HG02970 (cell line): Measurements from ENCODE around the gene ERP27.
A peak's percentile ranks its signal among the peaks of the same experiment; 100 is the strongest.

Experiments
- ATAC-seq: cut with Tn5 transposase; IDR thresholded peaks from one replicate; pipeline ENCODE4 v1.9.1; 2021; ENCODE audit warnings: mild to moderate bottlenecking, moderate library complexity, moderate number of reproducible peaks; ENCODE audit not compliant: unreplicated experiment, low FRiP score

ERP27 gene

DNA sequence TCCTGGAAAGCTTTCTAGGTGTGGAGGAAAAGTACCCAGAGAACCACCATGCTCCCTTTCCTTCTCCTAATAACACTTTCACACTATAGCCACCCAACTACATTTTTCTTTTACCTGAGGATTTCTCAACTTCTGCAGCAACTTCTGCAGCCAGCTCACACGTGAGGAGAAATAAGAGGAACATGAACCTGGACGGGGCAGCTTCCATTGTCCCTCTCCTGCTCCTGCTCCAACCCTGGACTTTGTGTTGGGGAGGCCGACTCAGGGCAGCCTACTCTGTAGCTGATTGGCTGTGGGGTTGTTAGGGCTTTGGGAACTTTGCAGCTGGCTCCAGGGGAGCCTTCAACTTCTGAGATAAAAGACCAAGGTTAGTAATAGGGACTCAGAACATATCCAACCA, at the start of gene ERP27:
TSS of gene ERP27 (minus strand) at position 237 of the 400 bp plus-strand sequence. CDS start at position 208, 29 bp downstream.
- no peak for ATAC-seq

DNA sequence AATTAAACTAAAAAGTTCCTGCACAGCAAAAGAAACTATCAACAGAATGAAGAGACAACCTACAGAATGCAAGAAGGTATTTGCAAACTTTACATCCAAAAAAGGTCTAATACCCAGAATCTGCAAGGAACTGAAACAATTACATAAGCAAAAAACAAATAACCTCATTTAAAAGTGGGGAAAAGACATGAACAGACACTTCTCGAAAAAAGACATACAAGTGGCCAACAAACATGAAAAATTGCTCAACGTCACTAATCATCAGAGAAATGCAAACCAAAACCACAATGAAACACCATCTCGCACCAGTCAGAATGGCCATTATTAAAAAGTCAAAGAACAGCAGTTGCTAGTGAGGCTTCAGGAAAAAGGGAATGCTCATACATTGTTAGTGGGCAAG, 49.7 kb upstream of the ERP27 start:
- no peak for ATAC-seq

DNA sequence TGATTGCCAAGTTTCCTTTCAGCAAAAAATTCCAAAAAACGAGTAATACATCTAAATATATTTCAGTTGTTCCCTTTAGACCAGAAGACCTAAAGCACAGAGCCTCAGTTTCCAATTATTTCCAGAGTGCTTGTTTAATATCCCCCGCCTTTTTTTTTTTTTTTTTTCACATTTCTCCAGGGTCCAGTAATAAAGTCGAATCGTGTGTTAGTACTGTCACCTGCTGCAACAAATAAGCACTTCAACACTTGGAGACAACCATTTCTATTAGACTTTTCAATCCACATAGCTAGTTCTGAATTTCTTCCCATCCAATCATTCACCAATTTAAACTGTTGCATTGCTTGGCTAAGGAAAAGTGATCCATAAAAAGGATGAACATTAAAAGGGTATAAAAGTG, 48.1 kb upstream of the ERP27 start:
- ATAC-seq = no peak

DNA sequence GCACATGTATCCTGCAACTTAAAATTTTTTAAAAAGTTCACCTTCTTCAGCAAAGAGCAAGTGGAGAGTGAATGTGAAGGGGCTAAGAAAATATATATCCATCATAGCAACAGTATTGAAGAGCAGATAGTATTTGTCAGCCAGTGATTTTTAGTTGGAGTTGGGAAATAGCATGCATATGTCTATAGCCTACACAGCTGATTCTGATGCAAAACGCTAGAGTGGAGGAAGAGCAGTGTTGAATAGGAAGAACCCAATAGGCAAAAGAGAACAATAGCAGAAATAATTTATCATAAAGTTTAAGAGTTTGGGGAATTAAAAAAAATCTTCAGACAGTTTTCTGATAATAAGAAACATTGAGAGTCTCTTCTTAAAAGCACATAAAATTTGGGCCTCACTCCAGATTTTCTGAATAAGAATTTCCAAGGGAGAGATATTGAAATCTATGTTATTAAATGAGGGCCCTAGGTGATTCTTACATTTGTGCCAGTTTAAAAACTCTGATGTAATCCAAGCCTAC, 46.5 kb upstream of the ERP27 start:
- no peak for ATAC-seq

DNA sequence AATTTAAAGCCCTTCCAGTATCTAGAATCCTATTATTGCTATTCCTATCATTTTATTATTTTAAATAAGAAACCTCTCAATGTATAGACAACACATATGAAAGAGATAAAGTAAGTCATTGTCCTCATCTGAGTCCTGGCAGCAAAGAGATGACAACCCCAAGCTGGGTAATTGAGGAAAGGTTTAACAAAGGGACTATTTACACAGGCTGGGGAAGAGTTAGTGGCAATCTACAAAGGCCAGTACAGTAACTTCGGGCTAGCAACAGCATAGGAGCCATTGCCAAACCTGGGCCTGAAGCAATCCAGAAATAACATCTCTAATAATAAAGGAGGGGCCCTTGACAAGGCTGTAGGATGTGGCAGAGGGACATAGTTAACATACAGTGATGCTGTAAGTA, 45.7 kb upstream of the ERP27 start:
- no peak for ATAC-seq

DNA sequence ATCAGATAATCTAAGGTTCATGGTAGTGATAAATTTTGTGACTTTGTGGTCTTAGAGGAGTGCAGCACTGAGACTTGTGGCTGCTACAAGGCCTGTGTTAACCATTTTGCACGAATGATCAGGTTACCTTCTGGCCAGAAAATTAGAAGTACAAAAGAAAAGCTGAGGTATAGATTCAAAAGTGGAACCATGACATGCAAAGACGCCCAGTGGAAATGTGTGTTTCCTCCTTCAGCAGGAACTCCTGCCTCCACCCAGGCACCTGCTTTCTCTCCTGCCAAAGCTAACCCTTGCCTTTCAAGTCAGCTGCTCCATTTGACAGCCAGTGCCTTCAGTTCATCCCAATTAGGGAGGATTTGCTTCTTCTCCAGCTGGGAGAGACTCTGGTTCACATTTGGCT, 44.7 kb upstream of the ERP27 start:
- ATAC-seq = no peak

DNA sequence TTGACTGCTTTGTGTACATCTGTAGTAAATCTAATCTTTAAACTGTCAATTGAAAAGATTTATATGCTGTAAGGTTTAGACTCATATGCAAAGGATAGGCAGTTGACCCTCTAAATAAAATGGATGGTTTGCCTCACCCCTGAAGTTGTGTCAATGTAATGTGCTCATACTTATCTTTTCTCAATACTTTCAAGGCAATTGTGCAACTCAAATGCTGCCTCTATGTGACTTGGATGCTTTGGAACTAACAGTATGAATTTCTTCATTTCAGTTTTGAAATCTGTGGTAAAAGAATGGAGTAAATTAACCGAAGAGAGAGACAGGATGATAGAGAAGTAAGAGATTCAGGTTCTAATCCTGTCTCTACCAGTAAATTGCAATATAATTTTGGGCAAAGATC, 44.2 kb upstream of the ERP27 start:
- ATAC-seq = no peak

DNA sequence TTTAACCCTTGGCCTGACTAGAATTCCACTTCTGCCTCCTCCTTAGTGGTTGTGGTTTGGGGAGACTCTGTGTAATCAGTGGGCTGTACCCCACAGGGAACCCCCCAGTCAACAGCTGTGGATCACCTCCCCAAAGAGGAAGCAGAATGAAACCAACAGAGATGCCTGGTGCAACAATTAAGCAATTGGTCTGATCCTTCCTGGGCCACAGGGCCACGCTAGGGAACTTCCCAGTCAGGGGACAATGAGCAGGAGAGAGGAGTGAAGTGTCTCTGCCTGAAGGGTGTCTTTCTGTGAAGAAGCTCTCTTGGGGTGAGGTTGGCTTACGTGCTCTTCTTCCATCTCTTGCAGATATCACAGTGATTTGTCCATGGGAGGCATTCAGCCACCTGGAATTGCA, 42.7 kb upstream of the ERP27 start:
- ATAC-seq = no peak

DNA sequence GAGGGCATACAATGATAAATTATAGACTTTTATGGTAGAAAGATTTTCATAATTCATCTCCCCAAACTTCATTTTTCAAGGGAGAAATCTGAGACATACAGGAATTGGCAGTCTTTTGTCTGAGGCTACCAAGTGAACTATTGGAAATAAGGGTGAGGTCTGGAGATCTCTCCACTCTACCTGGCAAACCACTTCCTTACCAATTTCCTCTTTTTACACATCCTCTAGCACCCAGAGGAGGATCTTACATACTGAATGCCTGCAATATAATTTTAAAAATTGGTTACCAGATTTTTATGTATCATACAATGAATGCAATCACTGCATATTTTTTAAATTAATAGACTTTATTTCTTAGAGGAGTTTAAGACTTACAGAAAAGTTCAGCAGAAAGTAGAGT, 41.1 kb upstream of the ERP27 start:
- ATAC-seq = no peak

DNA sequence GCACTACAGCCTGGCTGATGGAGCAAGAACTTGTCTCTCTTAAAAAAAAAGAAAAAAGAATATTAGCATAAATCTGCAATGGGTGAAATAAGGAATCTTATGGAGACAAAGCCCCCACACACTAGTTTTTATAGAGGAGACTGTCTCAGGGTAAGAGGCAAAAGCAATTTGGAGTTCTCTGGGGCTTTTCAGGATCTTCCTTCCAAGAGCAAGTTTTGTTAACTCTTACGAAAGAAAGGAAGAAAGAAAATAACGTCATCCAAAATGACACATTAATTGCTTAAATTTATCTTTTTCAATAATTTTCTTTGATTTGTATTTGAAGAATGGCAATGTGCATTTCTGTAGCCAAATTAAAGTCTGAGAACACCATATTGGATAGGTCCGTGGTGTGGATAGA, 38.3 kb upstream of the ERP27 start:
- no peak for ATAC-seq

DNA sequence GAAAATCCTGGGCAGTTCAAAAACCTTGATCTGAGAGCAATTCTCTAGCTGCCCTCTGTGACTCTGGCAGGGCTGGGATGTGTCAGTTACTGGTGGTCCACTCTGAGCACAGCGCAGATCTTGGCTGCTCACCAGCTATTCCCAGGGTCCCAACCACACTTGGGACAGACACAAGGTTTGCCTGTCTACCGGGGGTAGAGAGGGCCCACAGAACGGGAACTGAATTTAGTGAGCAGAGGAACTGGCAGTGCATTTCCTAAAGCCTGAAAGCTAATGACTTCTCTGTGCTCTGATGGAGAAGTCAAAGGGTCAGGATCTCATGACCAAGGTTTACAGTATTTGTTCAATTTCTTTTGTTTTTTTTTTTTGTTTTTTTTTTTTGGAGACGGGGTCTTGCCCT, 37.1 kb upstream of the ERP27 start:
- no peak for ATAC-seq

DNA sequence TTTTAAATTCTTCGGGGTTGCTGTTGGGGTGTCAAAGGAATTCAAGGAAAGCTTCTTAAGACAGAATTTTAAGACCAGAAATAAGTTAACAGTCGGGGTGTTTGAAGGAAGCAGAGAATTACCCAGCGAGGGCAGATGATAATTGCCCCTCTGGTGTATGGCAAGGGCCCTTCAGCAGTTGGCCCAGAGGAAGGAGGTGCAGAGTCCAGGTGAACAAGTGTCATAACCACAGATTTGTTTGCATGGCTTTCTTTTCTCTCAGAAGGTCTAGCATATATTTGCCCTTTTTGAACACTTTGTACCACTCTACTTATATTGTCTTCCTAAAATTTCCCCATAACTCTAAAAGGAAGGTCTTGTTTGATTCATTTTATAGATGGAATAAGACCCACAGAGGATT, 36.3 kb upstream of the ERP27 start:
- no peak for ATAC-seq

DNA sequence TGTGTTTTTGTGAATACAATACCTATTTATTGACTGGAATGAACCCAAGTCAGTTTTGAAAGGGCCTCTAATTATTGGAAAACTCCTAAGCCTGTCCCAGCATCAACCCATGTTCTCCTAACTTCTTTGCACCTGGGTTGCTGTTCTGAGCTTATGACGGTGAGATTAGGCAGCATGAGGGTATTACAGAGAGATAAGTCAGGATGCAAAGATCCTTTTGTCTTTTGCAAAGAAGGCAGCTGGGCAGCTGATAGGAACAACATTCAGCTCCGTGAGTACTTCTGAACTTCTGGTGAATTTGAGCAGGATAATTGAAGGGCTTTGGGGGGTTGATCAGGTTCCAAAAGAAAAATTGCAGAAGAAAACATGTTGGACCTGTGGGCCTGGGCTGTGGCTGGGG, 34.5 kb upstream of the ERP27 start, which contains the start of gene PDE6H:
TSS of gene PDE6H (plus strand) at position 227 of the 400 bp plus-strand sequence. CDS start 4,971 bp downstream, outside the sequence.
- ATAC-seq = no peak

DNA sequence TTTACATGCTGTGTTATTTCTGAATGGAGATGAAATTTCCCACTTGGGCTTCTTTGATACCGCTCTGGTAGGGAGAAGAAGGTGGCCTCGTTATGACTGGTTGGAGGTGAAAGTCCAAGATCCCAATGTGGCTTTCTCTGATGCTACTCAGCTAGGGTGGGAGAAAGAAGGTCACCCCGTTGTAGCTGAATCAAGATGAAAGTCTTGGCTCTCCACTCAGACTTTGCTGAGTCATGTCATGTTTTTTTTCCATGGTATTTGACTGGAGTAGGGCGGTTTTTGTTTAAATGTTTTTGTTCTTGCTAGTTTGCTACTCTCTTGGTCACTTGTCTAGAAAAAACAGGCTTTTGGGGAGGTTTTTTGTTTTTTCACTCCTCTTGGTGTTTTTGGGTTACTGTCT, 32.1 kb upstream of the ERP27 start:
- ATAC-seq = no peak

DNA sequence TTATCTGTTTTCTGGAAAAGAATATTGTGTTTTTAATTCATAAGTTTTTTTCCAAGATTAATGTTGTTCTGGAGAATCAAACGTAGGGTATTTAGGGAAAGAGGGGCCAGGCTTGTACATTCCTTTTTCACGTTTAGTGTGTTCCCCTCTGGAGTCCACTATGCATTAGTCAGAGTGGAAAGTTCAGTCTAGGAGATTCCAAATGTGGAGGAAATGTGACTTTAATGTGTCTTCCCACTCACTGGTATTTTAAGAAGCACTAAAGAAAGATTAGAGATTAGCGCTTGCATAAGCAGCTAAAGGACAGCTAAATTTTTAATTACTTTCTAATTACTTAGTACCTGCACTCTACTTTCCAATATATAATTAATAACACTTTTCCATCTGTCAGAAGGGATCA, 30.1 kb upstream of the ERP27 start:
- no peak for ATAC-seq

DNA sequence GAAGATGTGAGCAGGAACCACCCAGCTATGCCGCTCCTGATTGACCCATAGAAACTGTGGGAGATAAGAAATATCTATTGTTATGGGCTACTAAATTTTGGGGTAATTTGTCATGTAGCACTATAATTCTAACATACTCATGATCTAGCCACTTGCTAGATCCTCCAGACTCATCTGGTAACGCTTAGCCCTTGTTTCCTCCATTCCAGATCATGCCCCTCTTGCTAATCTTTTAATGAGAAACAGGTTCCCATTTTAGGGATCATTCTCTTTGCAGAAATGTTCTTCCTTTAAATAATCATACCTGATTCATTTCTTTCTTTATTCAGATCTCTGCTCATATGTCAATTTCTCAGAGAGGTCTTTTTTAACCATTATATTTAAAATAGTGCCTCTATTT, 26.9 kb upstream of the ERP27 start:
- no peak for ATAC-seq

DNA sequence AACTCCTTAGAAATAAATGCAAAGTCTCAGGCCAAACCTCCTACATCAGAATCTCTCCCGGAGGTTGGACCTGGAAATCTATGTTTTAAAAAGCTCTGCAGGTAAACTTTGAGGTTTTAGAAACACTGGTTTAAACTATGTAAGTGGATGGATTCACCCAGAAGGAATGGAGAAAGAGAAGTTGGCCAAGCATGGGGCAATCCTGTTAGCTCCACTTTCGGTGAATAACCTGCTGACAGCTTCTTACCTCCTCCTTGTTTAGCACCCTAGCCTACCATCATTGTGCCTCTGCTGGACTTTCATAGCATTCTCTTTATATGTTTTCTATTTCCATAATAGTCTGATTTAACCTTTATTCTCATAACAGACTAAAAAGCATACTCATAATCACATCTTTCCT, 26.1 kb upstream of the ERP27 start:
- no peak for ATAC-seq

DNA sequence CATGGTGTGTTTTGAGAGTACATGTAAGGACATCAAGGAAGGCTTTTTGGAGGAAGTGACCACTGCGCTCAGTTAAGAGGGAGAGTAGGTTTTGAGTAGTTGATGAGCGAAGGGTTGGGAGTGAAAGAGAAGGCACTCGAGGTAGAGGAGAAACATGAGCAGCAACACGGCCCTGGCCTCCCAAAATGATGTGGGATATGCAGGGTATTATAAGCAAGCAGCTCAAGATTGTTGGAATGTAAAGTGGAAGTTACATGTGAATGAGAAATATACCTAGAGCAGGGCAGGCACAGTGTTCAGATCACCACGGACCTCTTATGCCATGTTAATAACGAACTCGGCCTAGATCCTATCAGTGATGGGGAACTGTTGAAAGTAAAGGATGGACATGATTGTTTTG, 25.2 kb upstream of the ERP27 start:
- ATAC-seq = no peak

DNA sequence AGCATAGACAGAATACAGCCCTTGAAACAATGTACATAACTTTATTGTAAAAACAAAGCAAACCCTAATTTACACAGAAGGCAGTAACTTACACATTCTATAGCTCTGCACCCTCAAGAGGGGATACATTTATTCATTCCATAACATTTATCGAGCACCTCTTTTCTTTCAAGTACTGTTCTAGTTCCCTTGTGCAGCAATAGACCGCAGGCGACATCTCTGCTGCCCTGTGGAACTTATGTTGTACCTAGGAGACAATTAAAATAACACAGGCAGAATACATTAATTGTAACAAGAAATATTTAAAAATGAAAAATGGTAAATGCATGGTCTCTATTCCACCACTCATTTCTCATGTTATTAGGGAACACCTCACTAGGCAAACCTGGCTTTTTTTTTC, 24.5 kb upstream of the ERP27 start:
- ATAC-seq = no peak

DNA sequence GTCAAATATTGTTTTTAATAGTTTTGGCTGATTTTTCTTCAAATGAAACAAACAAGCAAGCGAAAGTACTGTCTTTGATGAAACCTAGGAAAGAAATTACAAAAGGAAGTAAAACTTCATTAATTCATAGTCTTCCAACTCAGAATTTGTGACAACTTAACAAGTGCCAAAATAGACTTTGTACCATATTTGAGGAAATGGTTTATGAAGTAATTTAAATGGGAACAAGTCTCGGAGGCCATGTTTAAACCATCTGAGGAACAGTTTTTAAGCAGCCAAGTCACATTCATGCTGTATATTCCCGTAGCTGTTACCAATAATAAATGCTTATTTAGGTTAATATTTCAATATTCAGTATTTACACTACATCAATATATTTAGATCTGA, 23.8 kb upstream of the ERP27 start:
- ATAC-seq = no peak

DNA sequence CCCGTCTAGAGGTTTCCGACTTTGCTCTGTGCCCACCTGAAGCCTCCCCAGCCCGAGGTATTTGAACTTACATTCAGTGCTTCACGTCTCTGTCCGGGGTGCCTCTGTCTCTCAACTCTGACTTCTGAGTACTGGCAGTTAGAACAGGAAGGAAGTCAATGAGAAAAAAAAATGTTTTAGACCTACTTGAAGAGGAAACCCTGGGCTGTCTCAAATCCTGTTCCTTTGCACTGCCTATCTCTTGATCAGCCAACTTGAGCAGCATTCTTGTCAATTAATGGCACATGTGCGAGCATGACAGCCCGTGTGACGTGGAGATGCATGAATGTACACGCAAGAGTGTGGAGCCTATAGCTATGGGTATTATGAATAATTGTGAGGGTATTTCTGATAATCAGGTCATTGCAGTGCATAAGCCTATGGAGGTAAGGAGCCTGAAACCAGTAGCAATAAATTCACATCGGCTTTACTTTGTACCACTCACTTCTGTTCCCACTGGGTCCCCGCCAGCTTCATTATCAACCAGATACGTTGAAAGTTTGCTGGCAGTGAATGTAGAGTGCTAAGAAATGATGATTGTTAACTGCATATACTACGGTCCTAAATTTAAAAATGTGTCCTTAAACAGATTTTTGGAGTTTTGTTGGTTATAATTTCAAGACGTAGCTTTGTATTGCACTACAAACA, 23.3 kb upstream of the ERP27 start, which contains the start of gene ARHGDIB:
TSS of gene ARHGDIB (minus strand) at position 136 of the 687 bp plus-strand sequence. CDS start 10,889 bp downstream, outside the sequence.
- peak; percentile 65 for ATAC-seq
